Neural cell (in vitro differentiated cells): ENCODE results near the gene DTNBP1. TPM values are rescaled to one million over a fixed set of nuclear protein-coding genes. Genes with fewer than 3 reads are reported as not detected.

Source experiments
- H2AFZ ChIP-seq: fragments of 200-600, 300-800 bp; sonication (generic), shearing (Covaris generic); 2 replicates; pipeline ENCODE4 v1.6.0; 2014; ENCODE audit warnings: low read depth, mild to moderate bottlenecking, antibody characterized with exemption, low read length, moderate library complexity
- H3F3A ChIP-seq: fragments of 200-600 bp; shearing (Covaris generic); 2 replicates; pipeline ENCODE4 v1.6.1; 2016; ENCODE audit warnings: mild to moderate bottlenecking, moderate library complexity, mixed read lengths, antibody characterized with exemption, low read length; ENCODE audit not compliant: insufficient read depth, poor library complexity, severe bottlenecking
- H3K27ac ChIP-seq: fragments of 200-600, 300-800 bp; sonication (generic), shearing (Covaris generic); 2 replicates; pipeline ENCODE4 v1.5.1; 2014; ENCODE audit warnings: mild to moderate bottlenecking, low read length, moderate library complexity
- H3K27me3 ChIP-seq: fragments of 300-800, 200-600 bp; sonication (generic), shearing (Covaris generic); 2 replicates; pipeline ENCODE4 v1.6.0; 2014; ENCODE audit warnings: mild to moderate bottlenecking, low read depth, low read length, moderate library complexity; ENCODE audit not compliant: insufficient read depth
- H3K36me3 ChIP-seq: fragments of 300-800, 200-600 bp; sonication (generic), shearing (Covaris generic); 2 replicates; pipeline ENCODE4 v1.5.1; 2014; ENCODE audit warnings: mild to moderate bottlenecking, antibody characterized with exemption, low read length, moderate library complexity; ENCODE audit not compliant: insufficient read depth
- H3K4me2 ChIP-seq: fragments of 300-800, 200-600 bp; sonication (generic), shearing (Covaris generic); 2 replicates; pipeline ENCODE4 v1.6.0; 2014; ENCODE audit warnings: mild to moderate bottlenecking, low read length
- H3K4me3 ChIP-seq: fragments of 300-800, 200-600 bp; sonication (generic), shearing (Covaris generic); 2 replicates; pipeline ENCODE4 v1.5.1; 2014; ENCODE audit warnings: mild to moderate bottlenecking, low read length, moderate library complexity
- H3K79me2 ChIP-seq: fragments of 200-600 bp; shearing (Covaris generic); replicated peaks from 2 replicates; pipeline ENCODE4 v1.6.0; 2014; ENCODE audit warnings: mild to moderate bottlenecking, low read length, moderate library complexity; ENCODE audit not compliant: insufficient read depth
- H3K9ac ChIP-seq: fragments of 300-800, 200-600 bp; sonication (generic), shearing (Covaris generic); 2 replicates; pipeline ENCODE4 v1.6.1; 2016; ENCODE audit warnings: mild to moderate bottlenecking, low read length, mixed read lengths
- H3K9me2 ChIP-seq: fragments of 200-600 bp; shearing (Covaris generic); 2 replicates; pipeline ENCODE4 v1.6.1; 2016; ENCODE audit warnings: mild to moderate bottlenecking, low read length, mixed read lengths; ENCODE audit not compliant: insufficient read depth
- H3K9me3 ChIP-seq: fragments of 200-600, 300-800 bp; sonication (generic), shearing (Covaris generic); 2 replicates; pipeline ENCODE4 v1.6.1; 2016; ENCODE audit warnings: mild to moderate bottlenecking, mixed run types, low read length, moderate library complexity, mixed read lengths
- H4K20me1 ChIP-seq: fragments of 200-600 bp; shearing (Covaris generic); 2 replicates; pipeline ENCODE4 v1.6.1; 2016; ENCODE audit warnings: mild to moderate bottlenecking, mixed run types; ENCODE audit not compliant: insufficient read depth
- EP300 ChIP-seq: fragments of 450-650 bp; conservative IDR thresholded peaks from 2 replicates; pipeline ENCODE4 v1.6.1; 2014; ENCODE audit warnings: antibody characterized with exemption, mild to moderate bottlenecking, moderate library complexity; ENCODE audit not compliant: poor library complexity, severe bottlenecking
- EZH2 ChIP-seq: fragments of 200-600, 300-800 bp; shearing (Covaris generic), sonication (generic); IDR thresholded peaks from 2 replicates; pipeline ENCODE4 v1.6.1; 2014; ENCODE audit warnings: antibody characterized with exemption, low read length, borderline replicate concordance, mild to moderate bottlenecking; ENCODE audit not compliant: insufficient read depth, poor library complexity, severe bottlenecking
- MXI1 ChIP-seq: fragments of 450-650 bp; conservative IDR thresholded peaks from 2 replicates; pipeline ENCODE4 v1.6.1; 2014; ENCODE audit warnings: antibody characterized with exemption, mild to moderate bottlenecking; ENCODE audit not compliant: poor library complexity, severe bottlenecking
- POLR2AphosphoS5 ChIP-seq: IDR thresholded peaks from 2 replicates; pipeline ENCODE4 v1.6.1; 2012
- RAD21 ChIP-seq: fragments of 450-650 bp; conservative IDR thresholded peaks from 2 replicates; pipeline ENCODE4 v1.6.1; 2014; ENCODE audit warnings: antibody characterized with exemption, mild to moderate bottlenecking, moderate library complexity
- SMC3 ChIP-seq: fragments of 450-650 bp; conservative IDR thresholded peaks from 2 replicates; pipeline ENCODE4 v1.6.1; 2014; ENCODE audit warnings: antibody characterized with exemption, mild to moderate bottlenecking, moderate library complexity; ENCODE audit not compliant: poor library complexity
- TAF1 ChIP-seq: IDR thresholded peaks from 2 replicates; pipeline ENCODE4 v1.6.1; 2012; ENCODE audit warnings: low read depth
- polyA plus RNA-seq: library from polyadenylated mRNA; depleted of rRNA; stranded (reverse); fragments of >200 nt; gene quantifications from 2 replicates; pipeline ENCODE4 v1.2.3, GENCODE V29; 2014
- TF ChIP-seq, protein P1 (sequence below): IDR thresholded peaks from 2 replicates; pipeline ENCODE4 v1.6.1; 2012; ENCODE audit warnings: borderline replicate concordance
- TF ChIP-seq, protein P2 (sequence below): fragments of 450-650 bp; IDR thresholded peaks from 2 replicates; pipeline ENCODE4 v1.5.1; 2014; ENCODE audit warnings: antibody characterized with exemption, mild to moderate bottlenecking, moderate library complexity; ENCODE audit not compliant: poor library complexity, severe bottlenecking

DTNBP1 gene
- polyA plus RNA-seq, 1 donor from 2014 or later, result 22.6 TPM

DNA sequence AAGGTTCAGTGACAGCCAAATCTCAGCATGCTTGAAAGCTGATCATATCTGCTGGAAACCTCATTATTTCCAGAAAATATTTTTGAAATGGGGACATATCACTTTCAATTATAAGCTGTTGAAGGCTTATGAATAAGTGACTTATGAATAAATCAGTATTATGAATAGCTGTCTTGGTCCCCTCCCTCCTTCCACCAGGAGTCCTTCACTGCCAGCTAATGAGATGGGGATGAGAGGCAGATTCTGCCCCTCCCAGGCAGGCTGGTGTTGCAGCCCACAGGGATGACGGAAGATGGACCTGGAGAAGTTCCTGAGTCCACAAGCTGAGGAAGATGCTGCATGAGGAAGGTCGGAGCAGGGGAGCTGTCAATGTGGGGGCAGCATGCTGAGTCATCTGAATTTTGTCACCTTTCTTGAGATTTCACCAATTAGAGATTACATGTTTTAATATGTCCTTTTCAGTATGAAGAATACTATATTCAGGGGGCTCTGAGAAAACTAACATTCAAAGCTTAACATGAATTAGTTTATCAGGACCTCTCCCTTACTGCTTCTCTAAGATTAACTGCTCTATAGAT, 112.2 kb downstream of the DTNBP1 start:
- H4K20me1 ChIP-seq, result no peaks in the 10 kb centered on the region
- H2AFZ ChIP-seq, result no peak overlapping the region
- no peaks in the 10 kb centered on the region for H3K36me3 ChIP-seq
- H3K79me2 ChIP-seq, result no peaks in the 10 kb centered on the region
- H3F3A ChIP-seq, result no peaks in the 10 kb centered on the region
- H3K4me2 ChIP-seq, result no peak overlapping the region
- no peak overlapping the region for H3K9ac ChIP-seq
- no peak overlapping the region for H3K27ac ChIP-seq
- H3K9me3 ChIP-seq, result no peaks in the 10 kb centered on the region
- no peak for TF ChIP-seq TAF1
- no peak for TF ChIP-seq SMC3
- no peak for TF ChIP-seq POLR2AphosphoS5
- TF ChIP-seq MXI1, result no peak
- TF ChIP-seq, protein P1, sequence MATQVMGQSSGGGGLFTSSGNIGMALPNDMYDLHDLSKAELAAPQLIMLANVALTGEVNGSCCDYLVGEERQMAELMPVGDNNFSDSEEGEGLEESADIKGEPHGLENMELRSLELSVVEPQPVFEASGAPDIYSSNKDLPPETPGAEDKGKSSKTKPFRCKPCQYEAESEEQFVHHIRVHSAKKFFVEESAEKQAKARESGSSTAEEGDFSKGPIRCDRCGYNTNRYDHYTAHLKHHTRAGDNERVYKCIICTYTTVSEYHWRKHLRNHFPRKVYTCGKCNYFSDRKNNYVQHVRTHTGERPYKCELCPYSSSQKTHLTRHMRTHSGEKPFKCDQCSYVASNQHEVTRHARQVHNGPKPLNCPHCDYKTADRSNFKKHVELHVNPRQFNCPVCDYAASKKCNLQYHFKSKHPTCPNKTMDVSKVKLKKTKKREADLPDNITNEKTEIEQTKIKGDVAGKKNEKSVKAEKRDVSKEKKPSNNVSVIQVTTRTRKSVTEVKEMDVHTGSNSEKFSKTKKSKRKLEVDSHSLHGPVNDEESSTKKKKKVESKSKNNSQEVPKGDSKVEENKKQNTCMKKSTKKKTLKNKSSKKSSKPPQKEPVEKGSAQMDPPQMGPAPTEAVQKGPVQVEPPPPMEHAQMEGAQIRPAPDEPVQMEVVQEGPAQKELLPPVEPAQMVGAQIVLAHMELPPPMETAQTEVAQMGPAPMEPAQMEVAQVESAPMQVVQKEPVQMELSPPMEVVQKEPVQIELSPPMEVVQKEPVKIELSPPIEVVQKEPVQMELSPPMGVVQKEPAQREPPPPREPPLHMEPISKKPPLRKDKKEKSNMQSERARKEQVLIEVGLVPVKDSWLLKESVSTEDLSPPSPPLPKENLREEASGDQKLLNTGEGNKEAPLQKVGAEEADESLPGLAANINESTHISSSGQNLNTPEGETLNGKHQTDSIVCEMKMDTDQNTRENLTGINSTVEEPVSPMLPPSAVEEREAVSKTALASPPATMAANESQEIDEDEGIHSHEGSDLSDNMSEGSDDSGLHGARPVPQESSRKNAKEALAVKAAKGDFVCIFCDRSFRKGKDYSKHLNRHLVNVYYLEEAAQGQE, result no peak
- TF ChIP-seq, protein P2, sequence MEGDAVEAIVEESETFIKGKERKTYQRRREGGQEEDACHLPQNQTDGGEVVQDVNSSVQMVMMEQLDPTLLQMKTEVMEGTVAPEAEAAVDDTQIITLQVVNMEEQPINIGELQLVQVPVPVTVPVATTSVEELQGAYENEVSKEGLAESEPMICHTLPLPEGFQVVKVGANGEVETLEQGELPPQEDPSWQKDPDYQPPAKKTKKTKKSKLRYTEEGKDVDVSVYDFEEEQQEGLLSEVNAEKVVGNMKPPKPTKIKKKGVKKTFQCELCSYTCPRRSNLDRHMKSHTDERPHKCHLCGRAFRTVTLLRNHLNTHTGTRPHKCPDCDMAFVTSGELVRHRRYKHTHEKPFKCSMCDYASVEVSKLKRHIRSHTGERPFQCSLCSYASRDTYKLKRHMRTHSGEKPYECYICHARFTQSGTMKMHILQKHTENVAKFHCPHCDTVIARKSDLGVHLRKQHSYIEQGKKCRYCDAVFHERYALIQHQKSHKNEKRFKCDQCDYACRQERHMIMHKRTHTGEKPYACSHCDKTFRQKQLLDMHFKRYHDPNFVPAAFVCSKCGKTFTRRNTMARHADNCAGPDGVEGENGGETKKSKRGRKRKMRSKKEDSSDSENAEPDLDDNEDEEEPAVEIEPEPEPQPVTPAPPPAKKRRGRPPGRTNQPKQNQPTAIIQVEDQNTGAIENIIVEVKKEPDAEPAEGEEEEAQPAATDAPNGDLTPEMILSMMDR, result no peak
- TF ChIP-seq EP300, result no peak
- no peak for TF ChIP-seq EZH2
- TF ChIP-seq RAD21, result no peak
- H3K4me3 ChIP-seq, result no peak overlapping the region
- no peaks in the 10 kb centered on the region for H3K9me2 ChIP-seq
- no peaks in the 10 kb centered on the region for H3K27me3 ChIP-seq

DNA sequence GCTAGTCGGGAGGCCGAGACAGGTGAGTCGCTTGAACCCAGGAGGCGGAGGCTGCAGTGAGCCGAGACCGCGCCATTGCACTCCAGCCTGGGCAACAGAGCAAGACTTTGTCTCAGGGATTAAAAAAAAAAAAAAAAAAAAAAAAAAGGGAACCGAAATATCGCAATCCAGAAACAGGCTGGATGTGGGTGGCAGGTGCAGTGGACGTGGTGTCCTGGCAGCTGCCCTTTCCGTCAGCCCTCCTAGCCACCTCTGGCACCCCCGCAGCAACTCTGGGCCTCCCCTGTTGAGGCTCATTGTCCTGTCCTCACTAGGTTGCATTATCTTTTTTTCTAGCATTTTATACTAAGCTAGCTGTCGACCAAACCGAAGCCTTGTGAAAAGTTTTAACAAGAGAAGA, 113.5 kb downstream of the DTNBP1 start:
- no peak overlapping the region for H3K4me3 ChIP-seq
- no peaks in the 10 kb centered on the region for H3K79me2 ChIP-seq
- TF ChIP-seq MXI1, result no peak
- TF ChIP-seq, protein P2, result no peak
- TF ChIP-seq TAF1, result no peak
- TF ChIP-seq EZH2, result no peak
- TF ChIP-seq SMC3, result no peak
- no peak for TF ChIP-seq RAD21
- no peak for TF ChIP-seq EP300
- no peak for TF ChIP-seq POLR2AphosphoS5
- TF ChIP-seq, protein P1, result no peak
- H4K20me1 ChIP-seq, result no peaks in the 10 kb centered on the region
- H3K27ac ChIP-seq, result no peak overlapping the region
- H3K9me2 ChIP-seq, result no peaks in the 10 kb centered on the region
- H3K27me3 ChIP-seq, result no peaks in the 10 kb centered on the region
- no peak overlapping the region for H3K4me2 ChIP-seq
- H3K36me3 ChIP-seq, result no peaks in the 10 kb centered on the region
- H2AFZ ChIP-seq, result no peak overlapping the region
- no peaks in the 10 kb centered on the region for H3K9me3 ChIP-seq
- no peaks in the 10 kb centered on the region for H3F3A ChIP-seq
- no peak overlapping the region for H3K9ac ChIP-seq
